C4-2B (cell line): ENCODE data around the gene AKR1B1.
"Not testable (repeated sequence)": the region's sequence is repeated elsewhere in the genome, so short reads cannot be mapped to it uniquely, and the experiment has no call there.

Experiments
- H3K27ac ChIP-seq: fragments of 450-650 bp; 2 replicates; pipeline ENCODE4 v1.5.1; 2017
- CTCF ChIP-seq: fragments of 450-650 bp; conservative IDR thresholded peaks from 2 replicates; pipeline ENCODE4 v1.5.1; 2017; ENCODE audit warnings: mild to moderate bottlenecking
- ZFX ChIP-seq: fragments of 450-650 bp; IDR thresholded peaks from 2 replicates; pipeline ENCODE4 v1.6.1; 2017

The AKR1B1 gene

GRCh38 chr7:134493091-134493490, 34.2 kb upstream of the AKR1B1 start:
- no peak overlapping the region for H3K27ac ChIP-seq
- no peak for TF ChIP-seq ZFX
- no peak for TF ChIP-seq CTCF

- not testable (repeated sequence) for H3K27ac ChIP-seq
Observed at GRCh38 chr7:134487721-134488120, 28.8 kb upstream of the AKR1B1 start.

- TF ChIP-seq ZFX = no peak
- no peak for TF ChIP-seq CTCF
- H3K27ac ChIP-seq = no peak overlapping the region
Observed at GRCh38 chr7:134485203-134485602, 26.3 kb upstream of the AKR1B1 start.

- TF ChIP-seq CTCF (no peak), ZFX (no peak)
- H3K27ac ChIP-seq = no peak overlapping the region
Observed at GRCh38 chr7:134483296-134483695, 24.4 kb upstream of the AKR1B1 start.

- H3K27ac ChIP-seq = no peak overlapping the region
- no peak for TF ChIP-seq CTCF
- no peak for TF ChIP-seq ZFX
Observed at GRCh38 chr7:134482858-134483257, 24.0 kb upstream of the AKR1B1 start.

GRCh38 chr7:134481167-134481566, 22.3 kb upstream of the AKR1B1 start:
- TF ChIP-seq ZFX = no peak
- TF ChIP-seq CTCF = no peak
- no peak overlapping the region for H3K27ac ChIP-seq

GRCh38 chr7:134480730-134481129, 21.8 kb upstream of the AKR1B1 start:
- no peak overlapping the region for H3K27ac ChIP-seq

More at GRCh38 chr7:134480730-134481129, 21.8 kb upstream of the AKR1B1 start:
- TF ChIP-seq ZFX (no peak), CTCF (no peak)
